LoVo (cell line): ENCODE results near the gene CLDN25.
A peak's percentile ranks its signal among the peaks of the same experiment; 100 is the strongest.
"Not testable (repeated sequence)": the region's sequence is repeated elsewhere in the genome, so short reads cannot be mapped to it uniquely, and the experiment has no call there.

ENCODE experiments used
- DNase-seq: peaks from one replicate; pipeline ENCODE4 v3.0.0-alpha.2; 2016; ENCODE audit warnings: low spot score

The CLDN25 gene

GRCh38 chr11:113779496-113779895 lies at the start of gene CLDN25:
Gene CLDN25, plus strand, starts transcription at chr11:113779796. Its CDS starts 0 bp downstream, at chr11:113779796.
- DNase-seq: no peak

DNA sequence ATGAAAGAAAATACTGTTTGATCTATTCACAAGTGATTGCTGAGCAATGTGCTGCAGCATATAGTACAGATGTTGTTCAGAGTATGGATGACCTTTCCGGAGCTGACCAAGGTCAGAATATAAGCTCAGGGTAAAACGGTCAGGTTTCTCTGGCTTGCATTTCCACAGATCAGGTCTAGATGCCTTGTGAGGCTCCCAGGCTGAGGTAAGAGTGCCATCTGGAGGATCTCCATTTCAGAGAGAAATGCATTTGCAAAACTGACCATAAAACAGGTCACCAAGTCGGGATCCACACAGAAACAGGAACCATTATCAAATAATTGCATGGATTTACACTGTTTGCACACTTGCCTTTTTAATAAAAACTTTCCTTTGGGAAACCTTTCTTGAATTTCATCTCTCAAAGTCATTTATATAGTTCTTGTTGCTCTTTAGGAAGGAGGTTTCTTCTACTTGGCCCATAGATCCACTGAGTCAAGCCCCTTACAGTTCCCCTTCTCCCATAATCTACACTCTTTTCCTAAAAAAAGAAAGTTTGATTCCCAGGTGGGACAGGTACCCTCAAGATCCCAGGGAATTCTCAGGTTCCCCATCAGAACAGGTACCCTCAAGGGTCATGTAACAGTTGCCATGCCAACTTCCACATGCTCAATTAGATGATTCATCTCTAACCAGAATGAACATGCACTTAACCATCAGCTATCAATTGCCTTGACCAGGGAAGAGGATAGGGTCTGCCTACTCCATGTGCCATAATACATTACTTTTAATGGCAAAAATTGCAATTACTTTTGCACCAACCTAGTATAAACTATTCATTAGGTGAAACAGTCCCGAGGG lies 48.5 kb upstream of the CLDN25 start:
- peak; percentile 20 for DNase-seq

GRCh38 chr11:113732092-113732491 lies 47.5 kb upstream of the CLDN25 start:
- DNase-seq: no peak

DNA sequence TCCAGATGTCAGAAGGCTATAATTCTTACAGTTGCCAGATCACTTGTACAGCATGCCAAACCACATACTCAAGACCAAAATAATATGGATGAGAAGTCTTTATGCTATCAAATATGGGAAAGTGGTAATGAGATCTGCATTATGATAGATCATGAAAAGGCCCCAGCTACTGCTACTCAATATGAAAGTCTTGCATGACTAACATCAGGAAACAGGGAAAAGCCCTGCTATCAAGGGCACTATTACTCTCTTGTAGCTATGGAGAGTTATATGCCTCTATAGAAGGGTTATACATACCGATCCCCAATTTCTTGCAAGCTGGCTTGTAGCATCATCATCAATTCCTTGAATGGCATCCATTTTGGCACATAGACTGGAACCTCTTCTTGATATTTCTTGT lies 43.3 kb upstream of the CLDN25 start:
- no peak for DNase-seq

GRCh38 chr11:113752932-113753331 lies 26.7 kb upstream of the CLDN25 start:
- DNase-seq: no peak

DNA sequence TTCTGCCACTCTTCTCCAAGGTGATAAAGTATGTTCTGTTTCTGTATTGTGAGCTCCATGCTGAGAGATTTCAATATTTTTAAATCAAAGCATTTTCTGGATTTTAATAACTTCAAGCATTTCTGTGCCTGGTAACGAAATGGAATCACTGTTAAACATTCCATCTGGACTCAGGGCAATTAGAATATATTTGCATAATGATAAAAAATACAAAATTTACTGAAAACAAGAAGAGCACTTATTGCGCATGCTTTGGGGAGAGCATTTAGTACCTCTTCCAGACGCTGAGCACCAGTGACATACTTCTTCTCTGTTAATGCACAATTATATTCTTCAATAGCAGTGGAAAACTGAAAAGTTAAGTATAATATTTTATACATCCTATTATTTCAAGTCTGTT lies 19.4 kb upstream of the CLDN25 start:
- no peak for DNase-seq

DNA sequence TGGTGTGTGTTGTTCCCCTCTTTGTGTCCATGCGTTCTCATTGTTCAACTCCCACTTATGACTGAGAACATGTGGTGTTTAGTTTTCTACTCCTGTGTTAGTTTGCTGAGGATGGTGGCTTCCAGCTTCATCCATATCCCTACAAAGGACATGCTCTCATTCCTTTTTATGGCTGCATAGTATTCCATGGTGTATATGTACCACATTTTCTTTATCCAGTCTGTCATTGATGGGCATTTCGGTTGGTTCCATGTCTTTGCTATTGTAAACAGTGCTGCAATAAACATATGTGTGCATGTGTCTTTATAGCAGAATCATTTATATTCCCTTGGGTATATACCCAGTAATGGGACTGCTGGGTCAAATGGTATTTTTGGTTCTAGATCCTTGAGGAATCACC lies 16.6 kb upstream of the CLDN25 start:
- not testable (repeated sequence) for DNase-seq

DNA sequence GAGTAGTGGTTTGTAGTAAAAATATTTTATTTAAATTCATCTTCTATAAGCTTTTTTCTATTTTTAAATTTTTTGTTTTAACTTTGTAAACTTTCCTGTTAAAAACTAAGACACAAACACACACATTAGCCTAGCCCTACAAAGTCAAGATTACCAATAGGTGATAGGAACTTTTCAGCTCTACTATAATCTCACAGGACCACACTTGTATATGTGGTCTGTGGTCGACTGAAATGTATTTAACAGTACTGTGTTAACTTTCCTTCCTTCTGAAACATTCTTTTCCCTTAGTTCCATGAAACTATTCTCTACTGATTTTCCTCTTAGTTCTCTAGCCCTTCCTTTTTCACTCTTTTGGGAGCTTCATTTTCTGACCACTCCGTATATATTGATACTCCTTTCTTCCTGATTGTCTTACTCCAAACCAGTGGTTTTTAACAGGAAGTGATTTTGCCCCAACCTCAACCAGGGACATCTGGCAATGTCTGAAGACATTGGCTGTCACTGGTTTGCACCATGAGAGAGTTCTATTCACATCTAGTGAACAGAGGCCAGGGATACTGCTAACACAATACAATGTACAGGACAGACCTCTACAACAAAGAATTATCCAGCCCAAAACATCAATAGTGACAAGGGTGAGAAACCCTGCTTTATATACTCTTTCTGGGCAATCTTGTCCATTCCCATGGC lies 14.9 kb upstream of the CLDN25 start:
- DNase-seq: no peak

- DNase-seq: no peak
These were observed 7.6 kb upstream of the CLDN25 start for GRCh38 chr11:113771964-113772363.

DNA sequence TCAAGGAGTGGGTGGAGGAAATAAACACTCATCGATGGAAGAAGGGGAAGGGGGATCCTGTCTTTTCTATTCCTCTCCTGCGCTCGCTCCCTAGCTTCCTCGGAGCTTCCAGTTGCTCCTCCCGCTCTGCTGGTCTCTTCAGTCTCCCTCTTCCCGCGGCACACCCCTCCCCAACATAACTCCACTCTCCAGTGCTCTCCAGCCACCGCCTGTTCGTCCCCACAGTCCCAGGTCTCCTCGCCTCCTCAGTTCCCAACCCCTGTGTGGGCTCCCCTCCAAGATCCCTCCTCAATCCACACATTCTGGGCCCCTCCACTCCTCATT lies 6.5 kb upstream of the CLDN25 start:
- peak; percentile 5 for DNase-seq

GRCh38 chr11:113773416-113774173 lies 6.0 kb upstream of the CLDN25 start, which contains the start of gene ZW10:
Gene ZW10, minus strand, starts transcription at chr11:113773692. Its CDS starts 26 bp downstream, at chr11:113773666.
- DNase-seq: peak; percentile 96

GRCh38 chr11:113774174-113774503 lies 5.5 kb upstream of the CLDN25 start:
- DNase-seq: no peak

DNA sequence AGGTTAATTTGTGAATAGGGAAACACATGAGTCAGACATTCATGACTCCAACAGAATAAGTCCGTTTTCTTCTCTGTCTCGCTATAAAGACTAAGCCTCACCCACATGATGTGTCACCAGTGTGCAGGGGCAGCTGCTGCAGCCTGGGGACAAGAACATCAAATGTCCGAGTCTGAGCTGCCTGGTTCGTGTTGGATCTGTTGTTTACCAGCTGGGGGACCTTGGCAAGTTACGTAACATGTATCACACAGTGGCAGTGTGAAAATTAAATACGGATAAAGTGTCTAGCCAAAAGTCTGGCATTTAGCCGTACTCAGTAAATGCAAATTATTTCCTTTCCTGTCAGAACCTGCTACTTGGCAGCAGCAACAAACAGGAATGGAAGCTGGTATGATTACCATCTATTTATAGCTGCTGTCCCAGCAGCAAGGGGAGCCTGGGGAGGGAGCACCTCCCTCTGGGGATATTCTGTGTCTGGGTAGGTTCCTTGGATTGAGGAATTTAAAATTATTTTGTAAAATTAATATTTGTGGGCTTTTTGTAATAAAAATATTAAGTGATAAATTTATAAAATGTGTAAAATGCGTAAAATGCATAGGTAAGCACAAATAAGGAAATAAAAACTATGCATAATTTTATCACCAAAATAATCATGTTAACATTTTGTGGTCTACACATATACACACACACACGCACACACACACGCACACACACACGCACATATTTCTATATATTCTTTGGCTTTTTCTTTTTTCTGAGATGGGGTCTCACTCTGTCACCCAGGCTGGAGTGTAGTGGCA lies 1.3 kb upstream of the CLDN25 start:
- no peak for DNase-seq

DNA sequence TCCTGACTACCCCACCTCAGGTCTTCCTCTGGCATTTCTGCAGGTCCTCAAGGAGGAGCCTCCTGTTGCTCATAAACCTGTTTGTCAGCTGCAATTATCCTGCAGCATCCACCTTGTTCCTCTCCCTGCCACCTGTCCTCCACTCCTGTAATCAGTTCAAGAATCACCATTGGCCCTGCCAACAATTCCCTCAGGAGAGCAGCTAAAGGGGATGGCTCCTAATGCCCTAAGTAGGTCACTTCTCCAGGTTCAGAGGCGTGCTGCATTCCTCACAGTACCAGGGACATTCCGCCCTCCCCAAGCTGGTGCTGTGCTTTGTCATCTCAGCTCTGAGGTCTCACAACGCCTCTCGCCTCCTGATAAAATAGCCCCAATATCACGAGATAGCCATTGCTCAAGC lies 2.1 kb downstream of the CLDN25 start:
- no peak for DNase-seq

DNA sequence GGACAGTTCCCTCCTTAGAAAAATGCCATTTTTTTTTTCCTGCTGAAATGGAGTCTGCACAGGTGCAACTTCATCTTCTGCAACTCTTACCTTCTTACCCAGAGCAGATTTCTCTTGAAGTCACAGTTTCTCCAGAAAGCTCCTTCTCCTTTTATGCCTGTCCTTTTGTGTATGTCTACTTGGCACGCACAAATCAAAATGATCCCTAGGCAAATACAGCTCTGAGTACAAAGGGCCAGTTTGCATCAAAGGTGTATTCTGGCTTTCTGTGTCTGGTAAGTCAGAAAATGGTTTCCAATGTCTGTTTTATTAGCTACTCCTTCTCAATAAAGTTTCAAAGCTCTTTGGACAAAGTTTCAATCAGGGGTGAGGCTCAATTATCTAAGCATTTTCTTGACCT lies 2.5 kb downstream of the CLDN25 start:
- DNase-seq: no peak

DNA sequence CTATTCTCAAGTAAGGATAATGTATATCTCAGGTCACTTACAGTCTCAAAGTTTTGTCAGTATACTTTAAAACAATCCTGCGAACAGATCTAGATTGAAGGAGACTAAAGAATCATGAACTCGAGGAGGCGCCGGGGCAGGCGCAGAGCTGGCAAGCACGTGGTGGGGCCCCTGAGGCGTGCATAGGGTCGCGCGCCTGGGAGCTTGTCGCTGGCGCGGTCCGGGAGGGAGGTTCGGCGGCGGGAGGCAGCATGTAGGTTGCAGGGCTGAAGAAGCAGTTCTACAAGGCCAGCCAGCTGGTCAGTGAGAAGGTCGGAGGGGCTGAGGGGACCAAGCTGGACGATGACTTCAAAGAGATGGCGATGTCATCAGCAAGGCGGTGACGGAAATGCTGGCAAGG lies 9.4 kb downstream of the CLDN25 start:
- not testable (repeated sequence) for DNase-seq

DNA sequence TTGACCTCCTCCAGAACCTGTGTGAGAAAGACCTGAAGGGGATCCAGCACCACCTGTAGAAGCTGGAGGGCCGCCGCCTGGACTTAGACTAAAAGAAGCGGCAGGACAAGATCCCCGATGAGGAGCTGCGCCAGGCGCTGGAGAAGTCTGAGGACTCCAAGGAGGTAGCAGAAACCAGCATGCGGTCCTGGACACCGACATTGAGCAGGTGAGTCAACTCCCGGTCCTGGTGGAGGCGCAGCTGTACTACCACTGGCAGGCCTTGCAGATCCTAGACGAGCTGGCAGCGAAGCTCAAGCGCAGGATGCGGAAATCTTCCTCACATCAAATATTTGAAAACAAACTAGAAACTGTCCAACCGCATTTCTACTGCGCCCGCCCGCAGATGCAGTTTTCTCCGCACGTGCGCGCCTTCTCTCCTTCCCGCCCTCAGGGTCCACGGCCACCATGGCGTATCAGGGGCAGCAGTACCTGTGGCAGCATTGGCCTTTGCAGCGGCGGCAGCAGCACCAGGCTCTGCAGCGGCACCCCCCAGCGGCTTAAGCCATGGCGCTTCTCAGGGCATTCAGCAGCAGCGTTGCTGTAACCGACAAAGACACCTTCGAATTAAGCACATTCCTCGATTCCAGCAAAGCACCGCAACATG lies 10.2 kb downstream of the CLDN25 start:
- no peak for DNase-seq

- peak; percentile 28 for DNase-seq
These were observed 17.2 kb downstream of the CLDN25 start for GRCh38 chr11:113796663-113797259.

DNA sequence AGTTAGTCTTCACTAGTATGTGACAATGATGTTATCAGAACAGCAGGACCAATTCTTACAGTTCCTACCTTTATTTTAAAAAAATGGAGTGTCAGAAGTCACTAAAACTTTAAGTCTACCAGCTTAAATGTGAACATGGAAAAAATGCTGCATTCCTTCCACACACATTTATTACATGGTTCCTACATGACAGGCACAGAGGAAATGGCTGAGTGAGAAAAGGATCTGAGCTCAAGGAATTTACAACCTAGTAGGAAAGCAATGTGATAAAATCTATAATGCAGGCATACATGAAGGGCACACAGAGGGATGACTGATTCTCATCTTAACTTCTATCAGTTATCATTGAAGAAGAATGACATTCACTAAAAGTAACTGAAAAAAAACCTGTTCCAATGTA lies 23.0 kb downstream of the CLDN25 start:
- DNase-seq: no peak

GRCh38 chr11:113805640-113806039 lies 26.0 kb downstream of the CLDN25 start:
- no peak for DNase-seq

GRCh38 chr11:113806406-113806805 lies 26.8 kb downstream of the CLDN25 start:
- no peak for DNase-seq
